DND-41 (cell line): Measurements from ENCODE around the gene UNC5C.

Source experiments
- ATAC-seq: fragments of 200-7000 bp; cut with Tn5 transposase; 3 replicates; pipeline ENCODE4 v1.9.1; 2021; ENCODE audit warnings: low read depth; ENCODE audit not compliant: insufficient read depth
- DNase-seq: peaks from one replicate; pipeline ENCODE4 v3.0.0-alpha.2; 2020
- H2AFZ ChIP-seq: 2 replicates; pipeline ENCODE4 v1.6.0; 2012; ENCODE audit warnings: low read depth, low read length
- H3K27ac ChIP-seq: 2 replicates; pipeline ENCODE4 v1.5.1; 2012; ENCODE audit warnings: low read length, inconsistent platforms
- H3K27me3 ChIP-seq: fragments of 200-600 bp; sonication (generic); 2 replicates; pipeline ENCODE4 v1.6.0; 2012; ENCODE audit warnings: low read length, mild to moderate bottlenecking, inconsistent platforms; ENCODE audit not compliant: insufficient read depth, poor library complexity
- H3K36me3 ChIP-seq: 2 replicates; pipeline ENCODE4 v1.5.1; 2012; ENCODE audit warnings: low read length, inconsistent platforms; ENCODE audit not compliant: insufficient read depth
- H3K4me1 ChIP-seq: 2 replicates; pipeline ENCODE4 v1.5.1; 2012; ENCODE audit warnings: mild to moderate bottlenecking, low read length; ENCODE audit not compliant: insufficient read depth
- H3K4me2 ChIP-seq: 2 replicates; pipeline ENCODE4 v1.6.0; 2012; ENCODE audit warnings: mild to moderate bottlenecking, moderate library complexity, low read length, inconsistent platforms; ENCODE audit not compliant: insufficient read depth
- H3K4me3 ChIP-seq, 2 experiments: fragments of 200-600 bp in 1 of 2; shearing (Covaris generic) in 1 of 2; 2 replicates each; pipeline ENCODE4 v1.5.1; 2012 to 2016; ENCODE audit warnings: inconsistent platforms in 2 of 2, low read length in 2 of 2, mild to moderate bottlenecking in 2 of 2, low read depth in 1 of 2, moderate library complexity in 1 of 2
- H3K79me2 ChIP-seq: 2 replicates; pipeline ENCODE4 v1.6.0; 2012; ENCODE audit warnings: low read length, inconsistent platforms; ENCODE audit not compliant: insufficient read depth
- H3K9ac ChIP-seq: 2 replicates; pipeline ENCODE4 v1.6.0; 2012; ENCODE audit warnings: low read depth, mild to moderate bottlenecking, inconsistent platforms, low read length, moderate library complexity
- H3K9me3 ChIP-seq: 2 replicates; pipeline ENCODE4 v1.5.1; 2012; ENCODE audit warnings: low read length, moderate library complexity, mild to moderate bottlenecking, inconsistent platforms; ENCODE audit not compliant: insufficient read depth, severe bottlenecking
- H4K20me1 ChIP-seq: 2 replicates; pipeline ENCODE4 v1.6.0; 2012; ENCODE audit warnings: low read length; ENCODE audit not compliant: insufficient read depth
- EZH2 ChIP-seq: IDR thresholded peaks from 3 replicates; pipeline ENCODE4 v1.6.1; 2012; ENCODE audit warnings: borderline replicate concordance, low read depth, mild to moderate bottlenecking, moderate library complexity, low read length, inconsistent platforms; ENCODE audit not compliant: severe bottlenecking
- TF ChIP-seq, protein P1 (sequence below): IDR thresholded peaks from 2 replicates; pipeline ENCODE4 v1.5.1; 2012; ENCODE audit warnings: borderline replicate concordance, low read length, moderate library complexity, mild to moderate bottlenecking; ENCODE audit not compliant: poor library complexity, severe bottlenecking; ENCODE audit errors: extremely low read depth

The UNC5C gene

DNA sequence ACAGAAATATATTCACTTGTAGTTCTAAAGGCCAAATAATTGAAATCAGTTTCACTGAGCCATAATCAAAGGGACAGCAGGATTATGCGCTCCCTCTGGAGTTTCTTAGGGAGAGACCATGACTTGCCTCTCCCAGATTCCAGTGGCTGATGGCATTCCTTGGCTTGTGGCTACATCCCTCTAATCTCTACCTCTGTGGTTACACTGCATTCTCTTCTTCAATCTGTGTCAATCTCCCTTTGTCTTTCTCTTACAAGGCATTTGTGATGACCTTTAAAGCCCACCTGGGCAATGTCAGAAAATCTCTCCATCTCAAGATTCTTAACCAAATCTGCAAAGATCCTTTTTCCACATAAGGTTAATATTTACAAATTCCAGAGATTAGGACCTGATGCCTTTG lies 260.2 kb downstream of the UNC5C start:
- no peak for TF ChIP-seq EZH2
- TF ChIP-seq, protein P1, sequence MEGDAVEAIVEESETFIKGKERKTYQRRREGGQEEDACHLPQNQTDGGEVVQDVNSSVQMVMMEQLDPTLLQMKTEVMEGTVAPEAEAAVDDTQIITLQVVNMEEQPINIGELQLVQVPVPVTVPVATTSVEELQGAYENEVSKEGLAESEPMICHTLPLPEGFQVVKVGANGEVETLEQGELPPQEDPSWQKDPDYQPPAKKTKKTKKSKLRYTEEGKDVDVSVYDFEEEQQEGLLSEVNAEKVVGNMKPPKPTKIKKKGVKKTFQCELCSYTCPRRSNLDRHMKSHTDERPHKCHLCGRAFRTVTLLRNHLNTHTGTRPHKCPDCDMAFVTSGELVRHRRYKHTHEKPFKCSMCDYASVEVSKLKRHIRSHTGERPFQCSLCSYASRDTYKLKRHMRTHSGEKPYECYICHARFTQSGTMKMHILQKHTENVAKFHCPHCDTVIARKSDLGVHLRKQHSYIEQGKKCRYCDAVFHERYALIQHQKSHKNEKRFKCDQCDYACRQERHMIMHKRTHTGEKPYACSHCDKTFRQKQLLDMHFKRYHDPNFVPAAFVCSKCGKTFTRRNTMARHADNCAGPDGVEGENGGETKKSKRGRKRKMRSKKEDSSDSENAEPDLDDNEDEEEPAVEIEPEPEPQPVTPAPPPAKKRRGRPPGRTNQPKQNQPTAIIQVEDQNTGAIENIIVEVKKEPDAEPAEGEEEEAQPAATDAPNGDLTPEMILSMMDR: no peak
- Histone ChIP-seq H3K4me3 (no peak overlapping the region), H3K27ac (peak overlapping the region; percentile 57), H3K4me1 (peaks cover 26% of the 10 kb centered on the region), H3K9me3 (peaks cover 4% of the 10 kb centered on the region), H3K36me3 (no peaks in the 10 kb centered on the region), H3K9ac (no peak overlapping the region), H3K4me2 (no peak overlapping the region), H2AFZ (no peak overlapping the region), H3K27me3 (no peaks in the 10 kb centered on the region), H4K20me1 (no peaks in the 10 kb centered on the region), H3K79me2 (no peaks in the 10 kb centered on the region)
- no peak for DNase-seq
- no peak for ATAC-seq

GRCh38 chr4:95285797-95286196 lies 263.0 kb downstream of the UNC5C start:
- DNase-seq: no peak
- Histone ChIP-seq H3K4me3 (no peak overlapping the region), H4K20me1 (no peaks in the 10 kb centered on the region), H3K4me2 (no peak overlapping the region), H3K27me3 (no peaks in the 10 kb centered on the region), H3K36me3 (no peaks in the 10 kb centered on the region), H3K4me1 (peaks cover 13% of the 10 kb centered on the region), H3K9ac (no peak overlapping the region), H2AFZ (no peak overlapping the region), H3K9me3 (peaks cover 12% of the 10 kb centered on the region), H3K27ac (no peak overlapping the region), H3K79me2 (no peaks in the 10 kb centered on the region)
- ATAC-seq: no peak
- TF ChIP-seq, protein P1: no peak
- no peak for TF ChIP-seq EZH2

DNA sequence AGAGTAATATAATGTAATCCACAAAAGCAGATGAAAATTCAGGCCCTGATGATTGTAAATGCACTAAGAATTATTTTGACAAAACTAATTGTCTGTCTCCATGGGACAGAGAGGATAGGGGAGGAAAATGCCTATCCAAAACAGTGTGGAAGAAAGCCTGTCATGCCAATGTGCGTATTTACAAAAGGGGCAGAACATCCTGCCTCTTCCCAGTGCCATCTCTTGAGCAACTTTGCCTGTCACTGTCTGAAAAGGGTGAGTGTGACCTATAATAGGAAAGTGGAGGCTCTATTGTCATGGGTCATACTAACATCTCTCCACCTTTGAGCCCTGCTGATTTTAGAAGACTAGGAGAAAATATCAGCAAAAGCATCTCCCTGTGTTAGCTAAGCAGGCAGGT lies 264.1 kb downstream of the UNC5C start:
- peaks cover 12% of the 10 kb centered on the region for H3K4me1 ChIP-seq
- H3K4me2 ChIP-seq: no peak overlapping the region
- TF ChIP-seq, protein P1: no peak
- no peak for TF ChIP-seq EZH2
- no peak for ATAC-seq
- H3K4me3 ChIP-seq: no peak overlapping the region
- H3K36me3 ChIP-seq: no peaks in the 10 kb centered on the region
- H3K9me3 ChIP-seq: peaks cover 14% of the 10 kb centered on the region
- no peak overlapping the region for H3K9ac ChIP-seq
- H3K79me2 ChIP-seq: no peaks in the 10 kb centered on the region
- H3K27ac ChIP-seq: no peak overlapping the region
- DNase-seq: no peak
- H4K20me1 ChIP-seq: no peaks in the 10 kb centered on the region
- H2AFZ ChIP-seq: no peak overlapping the region
- no peaks in the 10 kb centered on the region for H3K27me3 ChIP-seq

DNA sequence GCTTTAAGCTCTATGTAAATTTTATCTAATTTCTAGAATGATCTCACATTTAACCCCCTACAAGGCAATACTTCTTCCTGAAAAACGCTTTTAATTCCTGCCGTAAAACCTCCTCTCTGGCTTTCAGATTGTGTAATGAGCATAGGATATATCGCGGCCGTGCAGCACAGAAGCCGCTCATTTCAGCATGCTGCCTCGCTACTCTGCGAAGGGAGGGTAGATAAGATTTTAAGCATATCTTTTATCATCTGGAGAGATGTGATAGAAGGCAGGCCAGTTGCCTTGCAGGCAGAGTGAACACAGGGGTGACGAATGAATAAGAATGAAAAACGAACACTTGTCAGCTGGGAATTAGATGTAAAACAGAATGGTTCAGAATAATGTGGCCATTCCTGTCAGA lies 265.5 kb downstream of the UNC5C start:
- Histone ChIP-seq H3K27ac (no peak overlapping the region), H3K4me3 (no peak overlapping the region), H3K4me2 (no peak overlapping the region), H3K4me1 (no peaks in the 10 kb centered on the region), H3K27me3 (no peaks in the 10 kb centered on the region), H3K9ac (no peak overlapping the region), H3K36me3 (no peaks in the 10 kb centered on the region), H2AFZ (no peak overlapping the region), H3K9me3 (peaks cover 11% of the 10 kb centered on the region), H3K79me2 (no peaks in the 10 kb centered on the region), H4K20me1 (no peaks in the 10 kb centered on the region)
- TF ChIP-seq, protein P1: no peak
- TF ChIP-seq EZH2: no peak
- DNase-seq (no peak), ATAC-seq (no peak)
